Measurements from ENCODE around the gene KRTAP9-8. TPM values are rescaled to one million over a fixed set of nuclear protein-coding genes. Genes with fewer than 3 reads are reported as not detected.

Gene KRTAP9-8
- total and polyA plus RNA-seq, 2 of the 8 experiments (the other 6 are each of a cell fraction or from before 2014, with no cell fraction given): not detected

DNA sequence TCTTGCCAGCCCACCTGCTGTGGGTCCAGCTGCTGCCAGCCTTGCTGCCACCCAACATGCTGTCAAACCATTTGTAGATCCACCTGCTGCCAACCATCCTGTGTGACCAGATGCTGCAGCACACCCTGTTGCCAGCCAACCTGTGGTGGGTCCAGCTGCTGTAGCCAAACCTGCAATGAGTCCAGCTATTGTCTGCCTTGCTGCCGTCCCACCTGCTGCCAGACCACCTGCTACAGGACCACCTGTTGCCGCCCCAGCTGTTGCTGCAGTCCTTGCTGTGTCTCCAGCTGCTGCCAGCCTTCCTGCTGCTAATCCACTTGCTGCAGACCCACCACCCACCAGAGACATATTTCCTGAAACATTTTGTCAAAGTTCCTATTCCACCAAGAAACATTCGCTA is 47.5 kb upstream of the KRTAP9-8 start (continued):
- TF ChIP-seq, protein P1, sequence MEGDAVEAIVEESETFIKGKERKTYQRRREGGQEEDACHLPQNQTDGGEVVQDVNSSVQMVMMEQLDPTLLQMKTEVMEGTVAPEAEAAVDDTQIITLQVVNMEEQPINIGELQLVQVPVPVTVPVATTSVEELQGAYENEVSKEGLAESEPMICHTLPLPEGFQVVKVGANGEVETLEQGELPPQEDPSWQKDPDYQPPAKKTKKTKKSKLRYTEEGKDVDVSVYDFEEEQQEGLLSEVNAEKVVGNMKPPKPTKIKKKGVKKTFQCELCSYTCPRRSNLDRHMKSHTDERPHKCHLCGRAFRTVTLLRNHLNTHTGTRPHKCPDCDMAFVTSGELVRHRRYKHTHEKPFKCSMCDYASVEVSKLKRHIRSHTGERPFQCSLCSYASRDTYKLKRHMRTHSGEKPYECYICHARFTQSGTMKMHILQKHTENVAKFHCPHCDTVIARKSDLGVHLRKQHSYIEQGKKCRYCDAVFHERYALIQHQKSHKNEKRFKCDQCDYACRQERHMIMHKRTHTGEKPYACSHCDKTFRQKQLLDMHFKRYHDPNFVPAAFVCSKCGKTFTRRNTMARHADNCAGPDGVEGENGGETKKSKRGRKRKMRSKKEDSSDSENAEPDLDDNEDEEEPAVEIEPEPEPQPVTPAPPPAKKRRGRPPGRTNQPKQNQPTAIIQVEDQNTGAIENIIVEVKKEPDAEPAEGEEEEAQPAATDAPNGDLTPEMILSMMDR (IDR thresholded peaks at IDR 0.05; ENCODE audit: control extremely low read depth in 1 of 3, insufficient read depth in 1 of 3, low read depth in 1 of 3, low read length in 3 of 3): no peak
- TF ChIP-seq, protein P2, sequence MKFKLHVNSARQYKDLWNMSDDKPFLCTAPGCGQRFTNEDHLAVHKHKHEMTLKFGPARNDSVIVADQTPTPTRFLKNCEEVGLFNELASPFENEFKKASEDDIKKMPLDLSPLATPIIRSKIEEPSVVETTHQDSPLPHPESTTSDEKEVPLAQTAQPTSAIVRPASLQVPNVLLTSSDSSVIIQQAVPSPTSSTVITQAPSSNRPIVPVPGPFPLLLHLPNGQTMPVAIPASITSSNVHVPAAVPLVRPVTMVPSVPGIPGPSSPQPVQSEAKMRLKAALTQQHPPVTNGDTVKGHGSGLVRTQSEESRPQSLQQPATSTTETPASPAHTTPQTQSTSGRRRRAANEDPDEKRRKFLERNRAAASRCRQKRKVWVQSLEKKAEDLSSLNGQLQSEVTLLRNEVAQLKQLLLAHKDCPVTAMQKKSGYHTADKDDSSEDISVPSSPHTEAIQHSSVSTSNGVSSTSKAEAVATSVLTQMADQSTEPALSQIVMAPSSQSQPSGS (IDR thresholded peaks at IDR 0.05; ENCODE audit: low read length): no peak
- no peak for TF ChIP-seq GABPA (IDR thresholded peaks at IDR 0.05; ENCODE audit: borderline replicate concordance, insufficient read depth, low read length)
- no peak for TF ChIP-seq TEAD4 (IDR thresholded peaks at IDR 0.05; ENCODE audit: low read depth, low read length)
- TF ChIP-seq EZH2 (IDR thresholded peaks at IDR 0.05; ENCODE audit: low read depth, low read length, severe bottlenecking): no peak
- no peak for TF ChIP-seq POU5F1 (IDR thresholded peaks at IDR 0.05; ENCODE audit: low read depth, low read length)

All from H1 (cell line).